ENCODE measurements around the gene CAMKK1.

- TF ChIP-seq CTCF (conservative IDR thresholded peaks at IDR 0.05) (no peak), EZH2 (IDR thresholded peaks at IDR 0.05; ENCODE audit: low read depth) (no peak)
These were observed 1.3 kb upstream of the CAMKK1 start for GRCh38 chr17:3894188-3894587.
